Uterus (tissue), 4 donors: ENCODE results near the gene SFMBT2. TPM values are rescaled to one million over a fixed set of nuclear protein-coding genes. Genes with fewer than 3 reads are reported as not detected.

Experiments
- DNase-seq, 2 donors: peaks; one replicate each; pipeline ENCODE4 v3.0.0-alpha.2; 2019 to 2020
- H3K27ac ChIP-seq, 2 donors: fragments of 200-600 bp; sonication (generic); 1 replicate in 1 of 2; 2 replicates in 1 of 2; pipeline ENCODE4 v1.5.1; 2016 to 2018
- H3K27me3 ChIP-seq, 2 donors: fragments of 200-600 bp; sonication (generic); one replicate each; pipeline ENCODE4 v1.5.1; 2018 to 2019; ENCODE audit warnings: control low read depth in 1 of 2
- H3K36me3 ChIP-seq, 2 donors: fragments of 200-600 bp; sonication (generic); one replicate each; pipeline ENCODE4 v1.5.1; 2019; ENCODE audit warnings: control low read depth in 1 of 2
- H3K4me1 ChIP-seq, 2 donors: fragments of 200-600 bp; sonication (generic); one replicate each; pipeline ENCODE4 v1.5.1; 2018 to 2019; ENCODE audit warnings: control low read depth in 1 of 2
- H3K4me3 ChIP-seq, 2 donors: fragments of 200-600 bp; sonication (generic); 1 replicate in 1 of 2; 2 replicates in 1 of 2; pipeline ENCODE4 v1.5.1; 2018 to 2019; ENCODE audit warnings: mild to moderate bottlenecking in 1 of 2
- H3K9me3 ChIP-seq, 2 donors: fragments of 200-600 bp; sonication (generic); one replicate each; pipeline ENCODE4 v1.5.1; 2019; ENCODE audit warnings: control low read depth in 1 of 2
- CTCF ChIP-seq, 4 experiments: fragments of 200-600 bp in 2 of 4; fragments of 450-650 bp in 2 of 4; sonication (generic) in 2 of 4; IDR thresholded peaks; one replicate each; pipeline ENCODE4 v1.5.1; 2016 to 2019; ENCODE audit warnings: antibody characterized with exemption in 4 of 4, mild to moderate bottlenecking in 2 of 4, moderate library complexity in 1 of 4
- POLR2A ChIP-seq, 2 donors: fragments of 450-650 bp; IDR thresholded peaks; one replicate each; pipeline ENCODE4 v1.6.1; 2016; ENCODE audit warnings: antibody characterized with exemption in 2 of 2, mild to moderate bottlenecking in 1 of 2, moderate library complexity in 1 of 2
- intact Hi-C: fragments of 100-400 bp; cut with DNase I; formaldehyde crosslinking; loops from one replicate; pipeline ENCODE4 v1.15.1; 2023; ENCODE audit warnings: low total_unique reads
- total RNA-seq, 4 donors: library from RNA; depleted of rRNA in 3 of 4; stranded (reverse); fragments of >200 nt in 3 of 4; gene quantifications; one replicate each; pipeline versions ENCODE4 v1.1.0 to v1.2.4, GENCODE V29; 2014 to 2023
- donor health status: DM: yes; HTN: yes; CAD: no.

The SFMBT2 gene
- total RNA-seq, 4 donors from 2014 or later: 7.7 to 23.4 (median 14.7) TPM

GRCh38 chr10:7285522-7286322 is 125.1 kb downstream of the SFMBT2 start:
- H3K4me3 ChIP-seq: no peak overlapping the region
- no peak overlapping the region for H3K27ac ChIP-seq
- H3K9me3 ChIP-seq: no peaks in the 10 kb centered on the region
- no peak for TF ChIP-seq CTCF (IDR thresholded peaks at IDR 0.05)
- no peak for TF ChIP-seq POLR2A (IDR thresholded peaks at IDR 0.05)
- DNase-seq: no peak
- H3K36me3 ChIP-seq: no peaks in the 10 kb centered on the region
- intact Hi-C loops: no loop called here
- no peaks in the 10 kb centered on the region for H3K4me1 ChIP-seq
- no peaks in the 10 kb centered on the region for H3K27me3 ChIP-seq

- intact Hi-C loops: no loop called here
- Histone ChIP-seq H3K4me3 (no peak overlapping the region), H3K27me3 (no peaks in the 10 kb centered on the region), H3K4me1 (no peaks in the 10 kb centered on the region), H3K9me3 (no peaks in the 10 kb centered on the region), H3K27ac (no peak overlapping the region), H3K36me3 (no peaks in the 10 kb centered on the region)
- no peak for TF ChIP-seq POLR2A (IDR thresholded peaks at IDR 0.05)
- TF ChIP-seq CTCF (IDR thresholded peaks at IDR 0.05): no peak
- no peak for DNase-seq
Observed at GRCh38 chr10:7283246-7283645, 127.6 kb downstream of the SFMBT2 start.

- Histone ChIP-seq H3K4me3 (no peak overlapping the region), H3K9me3 (no peaks in the 10 kb centered on the region), H3K4me1 (no peaks in the 10 kb centered on the region), H3K27ac (no peak overlapping the region), H3K36me3 (no peaks in the 10 kb centered on the region), H3K27me3 (no peaks in the 10 kb centered on the region)
- DNase-seq: no peak
- intact Hi-C loops: no loop called here
- TF ChIP-seq CTCF (IDR thresholded peaks at IDR 0.05) (no peak), POLR2A (IDR thresholded peaks at IDR 0.05) (no peak)
Observed at GRCh38 chr10:7282457-7282856, 128.4 kb downstream of the SFMBT2 start.

- TF ChIP-seq POLR2A (IDR thresholded peaks at IDR 0.05) (no peak), CTCF (IDR thresholded peaks at IDR 0.05) (no peak)
- no peak for DNase-seq
- Histone ChIP-seq H3K27me3 (no peaks in the 10 kb centered on the region), H3K4me1 (no peaks in the 10 kb centered on the region), H3K9me3 (no peaks in the 10 kb centered on the region), H3K36me3 (no peaks in the 10 kb centered on the region), H3K4me3 (no peak overlapping the region), H3K27ac (no peak overlapping the region)
- intact Hi-C loops: no loop called here
Observed at GRCh38 chr10:7281429-7281828, 129.4 kb downstream of the SFMBT2 start.

- TF ChIP-seq POLR2A (IDR thresholded peaks at IDR 0.05) (no peak), CTCF (IDR thresholded peaks at IDR 0.05) (no peak)
- DNase-seq: no peak
- intact Hi-C loops: no loop called here
Observed at GRCh38 chr10:7279303-7279702, 131.5 kb downstream of the SFMBT2 start.

More at GRCh38 chr10:7279303-7279702, 131.5 kb downstream of the SFMBT2 start:
- Histone ChIP-seq H3K4me1 (no peaks in the 10 kb centered on the region), H3K36me3 (no peaks in the 10 kb centered on the region), H3K27ac (no peak overlapping the region), H3K4me3 (no peak overlapping the region), H3K9me3 (no peaks in the 10 kb centered on the region), H3K27me3 (no peaks in the 10 kb centered on the region)
